ENCODE results near the gene USH1G. TPM values are rescaled to one million over a fixed set of nuclear protein-coding genes. Genes with fewer than 3 reads are reported as not detected.

The USH1G gene
- total RNA-seq, 1 donor from 2014 or later, result not detected

DNA sequence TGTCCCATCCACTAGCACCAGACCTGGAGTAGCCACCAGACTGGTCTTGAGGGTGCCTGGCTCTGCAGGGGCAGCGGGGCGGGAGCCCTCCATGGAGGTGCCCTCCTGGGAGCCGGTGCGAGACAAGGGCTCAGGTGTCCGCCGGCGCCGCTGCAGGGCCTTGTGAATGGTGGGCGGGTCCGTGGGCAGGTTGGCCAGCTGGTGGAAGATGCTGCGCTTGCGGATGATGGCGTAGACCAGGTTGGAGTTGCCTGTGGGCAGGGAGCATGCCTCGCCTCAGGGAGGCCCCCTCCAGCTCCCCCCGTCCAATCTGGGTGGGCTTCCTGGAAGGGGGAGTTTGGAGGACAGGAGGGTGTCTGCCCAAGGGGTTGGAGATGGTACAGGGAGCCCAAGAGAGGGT is 31.1 kb upstream of the USH1G start:
- no peak for DNase-seq (ENCODE audit: low read depth, low spot score)

DNA sequence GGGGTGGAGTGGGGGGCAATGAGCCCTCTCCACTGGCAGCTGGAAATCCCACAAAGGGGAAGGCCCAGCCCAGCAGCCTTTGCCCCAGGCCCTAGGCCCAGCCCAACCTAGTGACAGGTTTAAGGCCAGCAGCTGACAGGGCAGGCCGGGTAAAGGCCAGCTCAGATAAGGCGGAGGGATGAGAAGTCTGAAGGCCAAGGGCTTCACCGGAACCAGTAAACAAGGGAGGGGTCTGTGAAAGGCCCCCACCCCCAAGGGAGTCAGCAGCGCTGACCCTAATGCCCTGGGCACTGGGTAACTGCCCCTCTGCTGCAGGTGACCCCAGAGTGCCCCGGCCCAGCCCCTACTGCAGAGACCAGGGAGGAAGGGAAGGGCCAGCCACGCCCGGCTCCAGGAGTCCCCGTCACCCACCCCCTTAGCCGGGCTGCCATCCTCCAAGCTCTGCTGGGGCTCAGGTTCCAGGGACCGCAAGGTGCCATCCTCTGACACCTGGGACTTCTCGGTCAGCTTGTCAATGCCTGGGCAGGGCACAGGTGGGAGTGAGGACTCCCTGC is 30.2 kb upstream of the USH1G start:
- no peak for DNase-seq (ENCODE audit: low read depth, low spot score)

DNA sequence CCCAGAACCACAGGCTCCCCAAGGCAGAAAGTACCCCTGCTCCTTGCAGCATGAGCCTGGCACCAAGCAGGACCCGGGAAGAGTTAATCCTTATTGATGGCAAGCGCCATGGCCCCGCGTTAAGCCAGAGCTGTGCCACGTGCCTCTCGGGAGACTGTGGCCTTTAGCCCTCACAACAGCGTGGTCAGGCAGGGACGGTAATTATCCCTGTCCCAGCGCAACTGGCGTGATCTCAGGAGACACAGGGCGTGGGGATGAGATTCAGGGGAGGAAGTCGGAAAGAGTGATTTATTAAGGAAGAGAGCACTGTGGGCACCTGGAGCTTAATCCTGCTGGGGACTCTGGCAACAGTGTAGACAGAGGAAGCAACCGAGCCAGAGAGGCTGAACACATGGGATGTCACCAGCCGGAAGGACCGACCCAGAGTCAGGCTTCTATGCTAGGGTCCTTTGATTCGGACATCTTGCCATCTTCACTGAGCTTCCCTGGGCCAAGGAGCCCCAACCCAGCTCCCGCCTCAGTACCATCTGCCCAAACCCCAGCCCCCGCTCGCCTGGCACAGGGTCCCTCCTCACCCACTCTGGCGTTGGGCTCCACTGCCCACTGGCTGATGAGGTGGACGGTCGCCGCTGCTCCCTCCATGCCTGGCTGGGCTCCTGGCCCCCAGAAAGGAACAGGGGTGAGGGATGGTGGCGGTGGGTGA is 29.5 kb upstream of the USH1G start:
- DNase-seq (ENCODE audit: low read depth, low spot score), result no peak

DNA sequence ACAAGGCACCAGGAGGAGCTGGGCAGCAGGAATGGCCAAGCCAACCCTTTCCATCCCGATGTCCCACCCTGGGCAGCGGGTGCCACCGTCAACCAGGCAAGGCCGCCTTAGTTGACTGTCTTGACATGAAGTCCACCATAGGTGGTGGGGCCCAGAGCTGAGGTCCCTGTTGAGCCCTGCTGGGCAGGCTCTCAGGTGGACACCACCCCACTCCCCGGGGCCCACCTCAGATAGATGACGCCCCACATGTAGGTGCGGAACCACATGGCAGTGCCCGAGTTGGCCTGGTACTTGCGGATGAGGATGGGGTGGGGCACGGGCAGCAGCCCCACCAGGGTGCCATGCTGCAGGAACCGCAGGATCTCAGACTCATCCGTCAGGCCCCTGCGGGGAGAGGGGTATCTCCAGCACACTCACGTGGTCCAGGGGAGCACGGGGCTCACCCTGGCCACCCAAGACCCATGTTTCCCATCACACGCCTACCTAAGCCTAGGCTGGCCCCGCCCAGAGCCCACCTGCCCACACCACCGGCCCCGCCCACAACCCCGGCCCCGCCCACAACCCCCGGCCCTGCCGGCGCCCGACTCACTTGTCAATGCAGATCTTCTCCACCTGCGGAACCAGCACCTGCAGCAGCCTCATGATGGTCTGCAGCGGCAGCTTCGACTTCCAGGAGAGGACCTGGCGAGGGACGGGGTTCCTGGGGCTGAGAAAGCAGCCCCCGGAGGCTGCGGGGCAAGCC is 28.8 kb upstream of the USH1G start:
- DNase-seq (ENCODE audit: low read depth, low spot score), result no peak

DNA sequence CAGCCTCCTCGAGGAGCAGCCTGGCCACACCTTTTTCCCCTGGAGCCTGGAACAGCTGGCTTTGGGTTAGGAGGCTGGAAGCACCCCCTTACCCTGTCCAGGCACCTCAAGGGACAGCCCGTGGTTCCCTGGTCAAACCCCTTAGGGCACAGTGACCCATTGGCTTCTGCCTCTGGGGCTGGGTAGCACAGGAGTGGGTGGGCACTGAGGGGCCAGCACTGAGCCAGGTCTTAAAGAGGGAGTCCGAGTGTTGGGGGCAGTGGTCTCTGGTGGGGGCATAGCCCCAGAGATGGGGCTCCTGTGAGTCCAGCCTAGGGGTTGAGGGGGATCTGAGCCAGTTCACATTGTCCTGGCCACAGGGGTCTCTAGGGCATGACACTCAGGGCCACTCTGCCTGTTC is 28.0 kb upstream of the USH1G start:
- DNase-seq (ENCODE audit: low read depth, low spot score), result no peak

DNA sequence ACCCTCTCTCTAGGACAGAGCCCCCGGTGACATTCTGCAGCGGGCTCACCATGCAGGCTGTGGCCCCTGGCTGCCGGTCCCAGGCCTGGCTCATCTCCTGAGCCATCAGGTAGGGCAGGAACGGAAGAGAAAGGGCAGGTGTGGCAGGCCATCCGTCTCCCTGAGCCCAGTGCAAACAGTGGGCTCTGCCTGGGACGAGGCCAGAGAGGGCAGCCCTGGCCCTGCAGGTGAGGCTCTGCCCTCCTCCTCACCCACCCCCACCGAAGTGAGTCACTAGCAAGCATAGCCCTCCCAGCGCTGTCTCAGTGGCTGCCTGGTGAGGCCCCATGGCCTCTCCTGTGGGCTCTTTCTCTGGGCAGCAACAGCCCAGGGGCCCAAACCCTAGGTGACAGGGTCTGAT is 27.2 kb upstream of the USH1G start:
- DNase-seq (ENCODE audit: low read depth, low spot score), result no peak

DNA sequence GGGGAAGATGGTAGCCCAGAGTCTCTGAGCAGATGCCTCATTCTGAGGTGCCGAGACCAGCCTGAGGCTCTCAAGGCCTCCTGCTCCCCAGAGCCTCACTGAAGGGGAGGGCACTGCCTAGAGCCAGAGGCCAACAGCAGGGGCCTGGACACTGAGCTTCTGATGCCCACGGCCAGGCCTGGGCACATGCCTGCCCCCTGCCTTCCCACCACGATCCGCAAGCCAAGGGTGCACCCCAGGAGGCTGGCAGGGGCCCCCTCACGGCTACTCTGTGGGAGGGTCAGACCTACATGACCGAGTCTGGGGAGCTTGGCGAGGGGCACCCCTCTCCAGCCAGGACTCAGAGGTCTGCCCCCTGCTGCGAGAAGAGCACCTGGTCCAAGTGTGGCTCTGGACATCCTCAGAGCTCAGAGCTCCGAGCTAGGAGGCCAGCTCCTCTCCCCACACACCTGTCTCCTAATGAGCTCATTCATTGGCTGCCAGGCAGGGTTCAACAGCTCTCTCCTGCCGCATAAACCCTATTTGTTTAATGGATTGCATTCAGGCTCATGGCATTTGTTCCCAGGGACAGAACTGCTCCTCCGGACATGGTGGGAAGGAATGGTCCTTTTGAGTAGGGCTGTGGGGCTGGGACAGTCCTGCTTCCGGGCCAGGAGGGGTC is 26.5 kb upstream of the USH1G start:
- no peak for DNase-seq (ENCODE audit: low read depth, low spot score)

DNA sequence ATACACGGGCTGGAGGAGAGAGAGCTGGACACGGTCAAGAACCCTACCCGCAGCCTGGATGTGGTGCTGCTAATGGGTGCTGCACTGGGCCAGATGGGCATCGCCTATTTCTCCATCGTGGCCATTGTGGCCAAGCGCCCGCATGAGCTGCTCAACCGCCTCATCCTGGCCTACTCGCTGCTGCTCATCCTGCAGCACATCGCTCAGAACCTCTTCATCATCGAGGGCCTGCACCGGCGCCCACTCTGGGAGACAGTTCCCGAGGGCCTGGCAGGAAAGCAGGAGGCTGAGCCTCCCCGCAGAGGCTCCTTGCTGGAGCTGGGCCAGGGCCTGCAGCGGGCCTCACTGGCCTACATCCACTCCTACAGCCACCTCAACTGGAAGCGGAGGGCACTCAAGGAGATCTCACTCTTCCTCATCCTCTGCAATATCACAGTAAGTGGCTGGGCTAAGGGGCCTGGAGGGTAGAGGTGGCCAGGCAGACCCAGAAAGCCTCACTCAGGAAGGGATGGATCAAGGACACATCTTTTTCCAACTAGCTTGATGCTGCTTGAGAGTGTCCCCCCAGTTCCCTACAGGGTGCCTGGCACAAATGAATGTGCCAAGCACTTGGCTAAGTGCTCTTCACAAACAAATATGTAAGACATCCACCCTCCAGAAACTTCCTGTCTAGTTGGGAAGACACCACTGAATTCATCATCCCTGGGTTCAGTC is 24.1 kb upstream of the USH1G start:
- DNase-seq (ENCODE audit: low read depth, low spot score), result no peak

DNA sequence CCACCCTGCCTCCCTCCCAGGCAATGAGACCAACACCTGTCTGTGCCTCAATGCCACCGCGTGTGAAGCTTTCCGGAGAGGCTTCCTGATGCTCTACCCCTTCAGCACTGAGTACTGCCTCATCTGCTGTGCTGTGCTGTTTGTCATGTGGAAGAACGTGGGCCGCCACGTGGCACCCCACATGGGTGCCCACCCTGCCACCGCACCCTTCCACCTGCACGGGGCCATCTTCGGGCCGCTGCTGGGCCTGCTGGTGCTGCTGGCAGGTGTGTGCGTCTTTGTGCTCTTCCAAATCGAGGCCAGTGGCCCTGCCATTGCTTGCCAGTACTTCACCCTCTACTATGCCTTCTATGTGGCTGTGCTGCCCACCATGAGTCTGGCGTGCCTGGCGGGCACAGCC is 23.6 kb upstream of the USH1G start:
- no peak for DNase-seq (ENCODE audit: low read depth, low spot score)

DNA sequence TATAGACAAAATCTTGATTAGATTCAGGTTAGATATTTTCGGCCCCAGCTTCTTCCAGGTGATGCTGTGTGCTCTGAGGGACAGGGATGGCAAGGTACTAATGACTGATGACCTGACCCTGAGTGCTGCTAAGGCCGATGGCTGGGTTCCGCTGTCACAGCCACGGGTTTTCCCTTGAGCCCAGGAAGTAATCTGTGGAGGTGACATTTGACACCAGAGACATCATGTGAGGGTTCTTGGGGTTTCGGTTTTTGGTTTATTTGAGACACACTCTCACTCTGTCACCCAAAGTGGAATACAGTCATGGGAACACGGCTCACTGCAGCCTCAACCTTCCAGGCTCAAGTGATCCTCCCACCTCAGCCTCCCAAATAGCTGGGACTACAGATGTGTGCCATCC is 22.5 kb upstream of the USH1G start:
- DNase-seq (ENCODE audit: low read depth, low spot score), result no peak

DNA sequence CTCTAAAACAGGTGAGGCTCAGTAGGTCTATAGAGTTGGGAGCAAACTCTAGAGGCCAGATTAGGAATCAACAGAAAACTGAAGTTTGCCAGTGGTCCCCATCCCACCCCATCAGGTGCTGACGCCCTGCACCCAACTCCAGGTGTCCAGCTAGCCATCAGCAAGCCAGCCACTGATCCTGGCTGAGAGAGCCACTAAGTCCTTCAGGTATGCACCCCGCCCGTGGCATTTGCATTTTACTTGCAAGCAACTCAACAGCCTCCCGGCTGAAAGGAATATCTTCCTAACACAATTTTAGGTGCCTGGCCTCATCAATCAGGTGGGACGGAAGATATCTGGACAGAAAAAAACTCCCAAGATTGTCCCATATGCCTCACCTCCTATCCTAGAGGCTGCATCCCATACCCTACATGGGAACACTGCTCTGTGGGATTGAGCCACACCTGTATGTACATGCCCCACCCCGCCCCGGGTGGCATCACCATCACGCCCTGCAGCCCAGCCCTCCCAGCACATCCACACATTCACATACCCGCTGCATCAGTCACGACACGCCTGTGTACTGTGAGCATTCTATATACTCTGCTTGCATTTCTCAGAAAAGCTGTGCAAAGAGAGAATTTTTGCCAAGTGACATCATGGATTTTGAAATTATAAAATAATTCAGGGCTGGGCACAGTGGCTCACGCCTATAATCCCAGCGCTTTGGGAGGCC is 20.9 kb upstream of the USH1G start:
- no peak for DNase-seq (ENCODE audit: low read depth, low spot score)

DNA sequence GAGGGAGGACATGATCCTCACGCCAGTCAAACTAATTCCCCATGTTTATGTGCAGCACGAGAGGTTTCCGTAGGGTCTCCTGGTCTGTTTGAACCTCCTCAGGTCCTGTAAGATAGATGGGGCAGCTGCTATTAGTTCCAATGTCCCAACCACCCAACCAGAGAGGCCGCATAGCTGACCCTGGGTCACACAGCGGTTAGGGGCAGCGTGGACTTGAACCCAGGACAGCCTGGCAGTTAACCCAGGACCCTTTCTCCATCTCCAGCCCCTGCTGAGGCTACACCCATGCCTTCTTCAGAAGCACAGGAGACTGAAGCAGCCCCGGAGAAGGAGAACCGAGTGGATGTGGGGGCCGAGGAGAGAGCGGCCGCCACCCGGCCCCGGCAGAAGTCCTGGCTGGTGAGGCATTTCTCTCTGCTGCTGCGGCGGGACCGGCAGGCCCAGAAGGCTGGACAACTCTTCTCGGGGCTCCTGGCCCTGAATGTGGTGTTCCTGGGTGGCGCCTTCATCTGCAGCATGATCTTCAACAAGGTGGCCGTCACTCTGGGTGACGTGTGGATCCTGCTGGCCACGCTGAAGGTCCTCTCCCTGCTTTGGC is 18.2 kb upstream of the USH1G start:
- DNase-seq (ENCODE audit: low read depth, low spot score), result no peak

DNA sequence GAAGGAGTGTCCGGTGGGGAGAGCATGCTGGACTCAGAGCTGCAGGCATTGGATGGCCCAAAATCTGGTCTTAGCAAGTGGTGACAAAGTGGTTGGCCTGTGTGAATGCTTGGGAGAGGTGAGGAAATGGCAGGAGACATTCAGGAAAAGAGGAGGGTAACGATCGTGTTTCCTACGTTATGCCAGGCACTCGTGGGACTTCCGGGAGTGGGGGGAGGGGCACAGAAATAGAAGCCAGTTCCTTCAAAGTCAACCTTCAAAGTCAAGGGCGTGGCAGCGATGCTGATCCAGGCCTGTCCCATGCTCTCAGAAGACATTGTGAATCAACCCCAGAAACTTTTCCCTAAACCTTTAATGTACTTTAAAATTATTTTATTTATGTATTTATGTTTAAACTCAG is 16.5 kb upstream of the USH1G start:
- DNase-seq (ENCODE audit: low read depth, low spot score), result no peak

DNA sequence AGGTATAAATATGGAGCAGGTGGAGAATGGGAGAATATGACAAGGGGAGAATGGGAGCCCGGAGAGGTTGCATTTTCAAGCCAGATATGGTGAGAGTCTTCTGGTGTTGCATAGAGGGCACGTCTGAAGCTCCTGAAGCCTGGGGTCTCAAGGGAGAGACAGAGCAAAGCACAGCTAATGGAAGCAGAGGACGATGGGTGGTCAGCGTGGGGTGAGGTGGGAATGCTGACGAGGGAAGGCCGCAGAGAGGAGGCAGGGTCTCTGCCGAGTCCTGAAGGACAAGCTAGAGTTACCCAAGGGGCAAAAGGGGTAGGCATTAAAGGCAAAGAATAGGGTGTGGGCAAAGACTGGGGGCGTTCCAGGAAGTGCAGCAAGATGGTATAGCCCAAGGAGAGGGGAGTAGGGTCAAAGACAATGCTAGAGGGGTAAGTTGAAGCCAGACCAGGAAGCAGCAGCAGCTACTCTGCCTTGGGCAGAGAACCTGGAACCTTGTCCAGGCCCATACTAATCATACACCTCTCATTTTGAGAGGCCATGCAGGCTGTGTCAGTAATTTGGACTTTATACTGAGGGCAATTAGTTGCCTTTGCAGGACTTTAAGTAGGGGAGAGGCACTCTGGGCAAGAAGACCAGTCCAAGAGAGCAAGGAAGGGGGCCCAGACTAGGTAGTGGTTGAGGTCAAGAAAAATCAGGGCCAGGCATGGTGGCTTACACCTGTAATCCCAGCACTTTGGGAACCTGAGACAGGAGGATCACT is 15.3 kb upstream of the USH1G start:
- DNase-seq (ENCODE audit: low read depth, low spot score), result no peak

DNA sequence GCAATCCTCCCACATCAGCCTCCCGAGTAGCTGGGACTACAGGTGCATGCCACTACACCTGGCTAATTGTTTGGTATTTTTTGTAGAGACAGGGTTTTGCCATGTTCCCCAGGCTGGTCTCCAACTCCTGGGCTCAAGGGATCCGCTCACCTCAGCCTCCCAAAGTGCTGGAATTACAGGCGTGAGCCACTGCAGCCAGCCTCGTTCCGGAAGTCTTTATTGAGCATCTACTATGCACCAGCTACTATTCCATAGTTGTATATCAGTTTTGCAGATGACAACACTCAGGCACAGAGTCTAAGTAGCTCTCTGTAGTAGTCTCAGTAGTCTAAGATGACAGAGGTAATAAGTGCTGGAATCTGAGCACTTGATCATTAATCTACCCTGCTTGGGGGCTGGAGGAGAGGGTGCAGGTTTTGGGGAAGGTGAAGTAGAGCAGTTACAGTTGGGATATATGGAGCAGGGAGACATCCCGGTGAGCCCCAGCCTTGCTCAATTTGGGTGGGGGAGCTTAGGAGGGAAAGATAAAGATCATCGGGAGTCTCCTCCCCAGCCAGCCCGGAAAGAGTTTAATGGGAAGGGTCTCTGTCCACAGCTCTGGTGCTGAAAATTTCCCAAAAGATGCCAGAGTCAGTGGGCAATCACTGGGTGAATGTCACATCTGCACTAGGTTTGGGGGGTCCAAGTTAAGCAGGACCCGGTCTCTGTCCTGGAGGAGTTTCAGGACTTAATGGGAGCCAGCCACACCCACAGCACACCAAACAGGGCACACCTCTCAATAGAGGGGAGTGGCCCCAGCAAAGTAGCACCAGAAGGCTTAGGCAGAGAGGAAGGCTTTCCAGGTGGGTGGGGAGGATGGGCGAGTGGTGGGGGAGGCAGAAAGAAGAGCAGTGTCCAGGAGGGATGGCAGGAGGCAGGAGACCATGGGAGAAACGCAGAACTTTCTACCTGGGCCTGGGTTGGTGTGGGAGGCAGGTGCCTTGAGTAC is 14.3 kb upstream of the USH1G start:
- no peak for DNase-seq (ENCODE audit: low read depth, low spot score)

DNA sequence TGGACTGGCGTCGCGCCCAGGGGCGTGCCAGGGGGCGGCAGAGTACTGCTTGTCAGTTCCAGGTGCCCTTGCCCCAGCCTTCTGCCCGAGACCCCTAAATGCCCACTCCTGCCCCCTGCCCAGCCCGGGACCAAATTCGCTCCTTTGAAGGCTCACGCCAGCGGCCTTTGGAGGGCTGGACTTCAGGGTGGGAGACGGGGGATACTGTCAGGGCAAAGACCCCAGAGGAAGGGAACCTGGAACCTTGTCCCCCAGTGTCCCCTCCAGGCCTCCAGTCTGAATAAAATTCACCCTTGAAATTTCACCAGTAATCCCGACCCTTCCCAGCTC is 13.4 kb upstream of the USH1G start:
- no peak for DNase-seq (ENCODE audit: low read depth, low spot score)

DNA sequence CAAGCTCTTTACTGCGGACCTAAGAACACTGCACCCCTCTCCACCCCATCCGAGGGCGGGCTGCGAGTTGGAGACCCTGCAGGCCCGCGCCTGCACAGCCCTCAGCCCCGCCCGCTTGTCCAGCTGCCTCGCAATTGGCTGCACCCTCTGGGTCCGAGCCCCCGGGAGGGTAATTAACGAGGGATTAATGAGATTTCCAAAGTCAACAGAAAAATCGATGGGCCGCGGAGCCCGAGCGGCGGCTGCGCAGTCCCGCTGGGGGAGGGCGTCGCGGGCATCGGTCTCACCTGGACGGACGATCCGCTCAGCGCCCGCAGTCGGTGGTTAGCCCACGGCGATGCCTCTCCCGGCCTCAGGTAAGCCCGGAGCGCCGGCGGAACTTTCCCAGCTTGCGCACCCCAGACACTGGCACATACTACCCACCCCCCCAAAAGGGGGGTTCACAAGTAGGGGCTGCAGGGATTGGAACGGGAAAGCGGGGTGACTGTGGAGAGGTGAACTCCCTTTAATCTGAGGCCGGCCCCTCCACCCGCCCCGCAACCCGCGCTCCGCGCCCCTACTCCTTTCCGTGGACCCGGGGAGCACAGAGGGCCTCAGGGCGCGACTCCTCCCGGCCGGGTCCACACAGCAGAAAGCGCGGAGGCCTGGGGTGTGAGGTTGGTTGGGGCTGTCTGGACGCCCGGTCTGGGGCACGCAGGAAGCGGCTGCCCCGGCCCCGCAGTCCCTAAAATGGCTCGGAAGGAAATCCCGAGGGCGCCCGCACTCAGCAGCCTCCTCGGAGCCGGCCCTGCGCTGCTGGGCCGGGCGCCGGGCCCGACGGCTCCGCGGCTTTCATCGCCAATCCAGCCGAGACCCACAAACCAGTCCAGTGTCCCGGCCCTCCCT is 12.8 kb upstream of the USH1G start, which contains the start of gene OTOP3:
Gene OTOP3, plus strand, starts transcription at position 314 of the 885 bp plus-strand sequence. Its CDS starts 24 bp downstream, at position 338.
- no peak for DNase-seq (ENCODE audit: low read depth, low spot score)

DNA sequence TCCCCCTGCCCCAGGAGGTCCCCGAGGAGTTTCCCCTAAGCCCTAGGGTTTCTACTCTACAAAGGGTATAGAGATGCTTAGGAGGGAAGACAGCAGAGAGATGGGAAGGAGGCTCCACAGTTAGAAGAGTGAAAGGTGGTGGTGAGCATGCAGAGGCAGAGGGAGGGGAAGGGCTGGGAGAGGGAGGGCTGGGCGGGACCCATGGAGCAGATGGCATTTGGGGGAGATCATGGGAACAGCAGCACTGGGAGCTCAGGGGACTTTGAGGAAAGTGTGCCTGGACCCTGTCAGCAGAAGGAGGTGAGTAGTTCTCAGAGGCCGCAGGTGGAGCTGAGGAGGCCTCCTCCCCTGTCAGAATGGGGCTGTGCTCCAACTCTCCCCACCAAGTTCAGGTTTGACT is 12.0 kb upstream of the USH1G start:
- no peak for DNase-seq (ENCODE audit: low read depth, low spot score)
